NCI-H1436 (cell line): ENCODE results near the gene ZIC4.

Experiments
- DNase-seq: peaks from one replicate; lab custom pipeline; 2025; lab: John Stamatoyannopoulos, UW

ZIC4 gene

DNA sequence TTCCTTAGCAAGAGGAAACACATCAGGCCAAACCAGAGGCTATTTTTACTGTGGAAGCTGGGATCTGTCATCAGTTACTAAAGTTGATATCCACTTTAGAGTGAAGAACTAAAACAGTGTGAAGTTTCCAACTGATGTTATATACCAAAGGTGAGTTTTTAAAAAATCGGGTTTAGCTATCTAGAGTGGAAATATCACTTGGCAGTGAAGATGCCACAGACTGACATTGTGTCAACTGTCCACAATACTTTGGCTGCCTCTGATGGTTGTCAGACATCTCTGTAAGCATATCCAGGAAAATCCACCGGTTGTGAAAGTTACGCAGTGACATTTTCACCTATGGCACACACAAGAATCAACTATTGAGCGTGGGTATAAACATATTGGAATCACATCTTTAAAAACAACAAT is 12.0 kb upstream of the ZIC4 start:
- no peak for DNase-seq

DNA sequence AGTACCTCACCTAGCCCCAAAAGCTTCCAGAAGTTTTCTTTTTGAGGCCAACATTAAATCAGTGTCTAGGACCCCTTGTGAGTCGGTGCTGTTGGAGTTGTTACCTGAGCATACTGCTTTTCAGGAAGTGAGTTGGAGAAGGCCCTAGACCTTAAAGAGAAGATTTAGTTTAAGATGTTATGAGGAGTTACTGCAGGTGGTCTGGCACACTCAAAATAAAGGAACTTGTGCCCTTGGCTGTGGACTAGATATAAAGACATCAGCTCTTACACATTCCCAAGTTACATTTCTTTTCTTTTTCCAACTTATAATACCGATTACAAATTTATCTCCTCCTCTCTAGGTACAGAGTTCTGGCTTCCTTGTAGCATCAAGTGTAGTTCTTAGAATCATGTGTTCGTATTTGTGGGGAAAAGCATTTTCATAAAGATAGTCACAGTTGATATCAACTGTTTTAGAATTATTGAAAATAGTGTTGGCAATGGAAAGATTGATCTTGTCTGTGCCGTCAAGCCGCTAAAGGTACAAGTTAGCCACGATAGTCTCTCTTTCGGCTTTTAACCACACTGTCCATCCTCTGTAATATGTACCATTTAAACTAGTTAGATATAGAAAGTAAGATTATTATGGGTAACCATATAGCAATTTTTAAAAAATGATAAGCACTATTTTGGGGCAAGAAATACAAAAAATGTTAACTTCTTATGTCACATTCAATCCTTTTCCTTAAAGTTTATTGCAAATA is 11.4 kb upstream of the ZIC4 start:
- no peak for DNase-seq

DNA sequence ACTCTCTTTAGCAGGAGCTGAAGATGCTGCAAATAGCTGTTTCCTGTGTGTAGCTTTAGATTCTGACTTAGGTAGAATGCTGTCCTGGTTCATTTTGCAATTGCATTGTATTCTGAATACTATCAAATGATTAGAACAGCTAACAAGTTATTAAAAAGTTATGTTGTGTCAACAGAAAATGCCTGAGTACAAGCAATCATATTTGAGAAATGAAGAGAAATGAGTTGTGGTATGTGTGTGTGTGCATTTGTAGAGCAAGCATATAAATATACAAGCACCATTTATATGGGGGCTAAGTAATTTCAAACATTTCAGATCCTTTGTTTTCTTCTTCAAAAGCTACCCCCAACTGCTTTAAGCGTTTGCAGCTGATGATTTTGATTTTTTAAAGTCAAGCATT is 10.6 kb upstream of the ZIC4 start:
- no peak for DNase-seq

DNA sequence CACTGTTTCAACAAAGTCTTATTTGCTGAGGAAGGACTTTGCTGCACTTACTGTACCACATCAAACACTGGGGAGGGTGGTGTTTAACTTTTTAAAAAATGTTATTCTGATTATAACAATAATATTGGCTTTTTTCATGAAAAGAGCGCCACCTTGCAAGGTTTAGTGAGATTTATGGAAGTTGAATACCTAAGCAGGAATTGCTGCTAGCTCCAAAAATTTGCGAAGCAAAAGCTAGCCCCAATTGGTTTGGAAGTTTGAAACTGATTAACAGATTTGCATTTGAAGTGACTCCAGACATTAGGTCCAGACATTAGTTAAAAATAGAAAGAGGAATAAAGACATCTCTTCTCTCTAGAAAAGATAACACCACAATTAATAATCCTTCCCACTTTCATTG is 9.5 kb upstream of the ZIC4 start:
- DNase-seq = no peak

DNA sequence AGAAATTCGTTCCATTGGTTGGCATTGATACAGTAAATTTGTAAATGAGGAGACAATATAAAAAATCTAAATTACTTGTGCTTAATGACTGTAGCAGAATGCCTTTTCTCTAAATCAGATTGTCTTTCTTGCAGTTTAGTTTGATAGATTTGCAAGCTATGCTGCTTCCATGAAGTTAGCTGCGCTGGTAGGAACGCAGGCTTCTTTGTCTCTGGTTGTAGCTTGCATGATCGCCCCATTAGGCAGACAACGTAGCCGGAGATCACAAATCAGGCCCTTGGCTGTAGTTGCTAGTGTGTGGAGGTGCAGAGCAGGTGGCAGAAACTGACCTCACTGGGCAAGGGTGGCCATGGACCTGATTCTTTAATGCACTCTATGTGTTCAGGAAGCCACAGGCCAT is 8.9 kb upstream of the ZIC4 start:
- no peak for DNase-seq

DNA sequence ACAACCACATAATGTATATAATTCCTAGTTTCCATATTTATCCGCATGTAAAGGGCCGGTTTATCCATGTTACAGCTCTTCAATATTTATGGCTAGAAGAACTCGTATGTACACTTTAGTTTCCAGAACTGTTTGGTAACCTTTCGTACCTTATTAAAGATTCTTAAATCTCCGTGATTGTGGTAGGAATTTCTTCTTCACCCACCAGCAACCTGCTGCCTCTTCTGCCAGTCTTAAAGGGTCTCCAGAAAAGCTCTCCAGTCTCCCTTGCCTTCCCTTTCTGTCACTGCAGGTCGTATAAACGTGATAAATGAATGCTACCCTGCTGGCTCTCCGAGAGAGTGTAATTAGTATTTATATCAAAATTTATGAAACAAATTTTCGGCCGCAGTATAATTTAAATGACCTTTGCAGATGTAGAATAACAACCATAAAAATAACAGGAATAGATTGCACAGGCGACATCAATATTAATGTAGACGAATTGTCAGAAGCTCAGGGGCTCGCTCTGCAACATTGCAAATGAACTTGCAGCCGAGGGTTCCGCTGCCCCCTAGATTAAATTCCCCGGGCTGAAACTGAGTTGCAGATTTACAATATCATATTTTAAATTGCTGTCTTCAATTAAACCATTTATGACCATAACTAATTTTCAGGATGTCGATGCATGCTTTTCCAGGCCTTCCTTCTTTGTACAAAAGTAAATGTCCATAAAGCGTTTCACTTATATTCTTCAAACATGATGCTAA is 8.2 kb upstream of the ZIC4 start:
- no peak for DNase-seq

DNA sequence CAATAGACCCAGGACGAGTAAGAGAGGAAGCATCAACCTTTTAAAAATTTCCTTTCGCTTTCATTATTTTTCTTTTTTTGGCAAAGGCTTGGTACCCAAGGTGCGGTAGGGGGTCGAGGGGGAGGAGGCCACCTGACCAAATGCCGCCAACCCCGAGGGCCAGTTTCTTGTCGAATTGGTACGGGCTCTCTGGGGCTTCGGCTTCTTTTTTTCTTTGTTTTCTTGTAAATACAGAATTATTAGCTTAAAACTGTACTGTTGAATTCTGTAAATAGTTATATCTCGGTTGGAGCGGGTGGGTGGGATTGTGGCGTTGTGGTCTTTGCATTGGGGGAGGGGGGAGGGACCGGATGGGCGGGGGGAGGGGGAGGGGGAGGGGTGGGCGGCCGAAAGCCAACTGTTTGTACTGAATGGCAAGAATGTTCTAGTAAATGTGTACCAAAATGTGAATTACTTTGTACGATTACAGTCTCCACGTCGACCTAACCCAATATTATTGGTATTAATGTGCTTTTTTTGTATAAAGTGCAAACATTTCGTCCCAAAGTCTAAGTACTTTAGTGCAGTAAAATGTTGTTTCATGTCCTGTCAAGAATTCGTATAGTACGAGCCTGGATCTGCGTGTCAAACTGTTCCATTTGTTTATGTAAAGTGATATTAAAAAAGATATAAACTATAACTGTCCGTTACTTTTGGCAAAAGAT is 7.5 kb upstream of the ZIC4 start:
- no peak for DNase-seq

DNA sequence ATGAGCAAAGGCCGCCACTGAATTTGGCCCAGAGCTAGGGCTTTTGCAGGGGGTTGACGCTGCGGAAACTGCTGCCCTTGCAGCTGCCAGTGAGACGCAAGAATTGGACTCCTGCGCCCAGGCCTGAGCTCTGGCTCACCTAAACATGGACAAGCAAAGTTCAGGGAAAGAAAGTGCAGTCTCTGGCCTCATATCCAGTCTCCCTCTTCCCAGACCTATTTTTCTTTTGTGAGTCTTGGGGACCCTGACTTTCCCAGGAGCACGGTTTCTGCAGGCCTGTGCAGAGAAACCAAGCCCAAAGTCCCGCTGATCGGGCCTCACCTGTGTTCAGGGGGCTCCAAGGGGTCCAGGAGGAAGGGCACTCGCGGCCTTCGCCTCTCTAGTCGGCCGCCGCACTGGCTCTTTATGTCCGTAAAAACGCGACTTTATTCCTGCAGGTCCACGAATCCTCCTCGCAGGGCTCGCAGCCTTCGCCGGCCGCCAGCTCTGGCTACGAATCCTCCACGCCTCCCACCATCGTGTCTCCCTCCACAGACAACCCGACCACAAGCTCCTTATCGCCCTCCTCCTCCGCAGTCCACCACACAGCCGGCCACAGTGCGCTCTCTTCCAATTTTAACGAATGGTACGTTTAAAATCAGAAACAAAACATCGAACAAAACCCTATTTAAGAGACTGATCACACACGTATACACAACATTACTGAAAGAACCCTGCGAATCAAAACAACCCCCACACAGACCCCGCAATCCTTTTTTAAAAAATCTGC is 6.8 kb upstream of the ZIC4 start:
- DNase-seq = no peak

DNA sequence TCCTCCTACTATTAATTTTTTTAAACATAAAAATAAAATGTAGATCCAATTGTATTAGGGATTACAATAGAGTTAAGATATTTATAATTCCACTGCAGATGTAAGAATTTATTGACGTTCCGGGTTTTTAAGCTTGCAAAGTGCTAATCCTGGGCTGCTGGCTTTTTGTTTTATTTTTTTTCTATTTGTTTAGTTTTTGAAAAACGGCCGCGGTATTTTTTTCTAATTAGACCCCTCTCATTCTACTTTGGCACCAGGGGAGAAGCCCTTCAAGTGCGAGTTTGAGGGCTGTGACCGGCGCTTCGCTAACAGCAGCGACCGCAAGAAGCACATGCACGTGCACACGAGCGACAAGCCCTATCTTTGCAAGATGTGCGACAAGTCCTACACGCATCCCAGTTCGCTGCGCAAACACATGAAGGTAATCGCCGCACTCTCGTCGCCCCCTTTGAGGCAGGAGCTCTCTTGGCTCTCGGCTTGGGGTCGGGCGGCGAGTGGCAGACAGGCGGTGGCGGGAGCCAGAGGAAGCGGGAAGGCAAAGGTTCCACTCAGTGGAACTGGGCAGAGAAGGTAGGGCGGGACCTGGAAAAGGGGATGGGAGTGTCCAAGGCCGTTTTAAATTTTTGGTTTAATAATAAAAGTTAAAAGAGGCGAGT is 6.0 kb upstream of the ZIC4 start:
- no peak for DNase-seq

DNA sequence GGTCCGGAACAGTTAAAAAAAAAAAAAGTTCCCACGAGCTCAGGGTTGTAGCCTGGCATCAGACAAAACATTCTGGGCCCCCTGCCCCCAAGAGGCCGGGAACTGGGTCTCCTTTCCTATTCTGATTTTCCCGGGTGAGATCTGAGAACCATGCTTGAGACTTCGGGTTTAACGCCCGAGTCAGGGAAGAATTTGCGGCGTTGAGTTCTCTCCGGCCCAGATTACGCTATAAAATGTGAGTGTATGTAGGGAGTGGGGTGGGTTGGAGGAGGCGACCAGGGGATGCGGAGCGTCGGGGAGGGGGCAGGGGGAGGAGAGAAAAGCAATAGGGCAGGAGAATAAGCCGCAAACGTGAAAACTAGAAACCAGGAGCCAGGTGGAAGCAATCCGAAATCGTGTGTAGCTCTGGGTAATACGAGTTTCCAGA is 5.5 kb upstream of the ZIC4 start:
- DNase-seq = no peak

DNA sequence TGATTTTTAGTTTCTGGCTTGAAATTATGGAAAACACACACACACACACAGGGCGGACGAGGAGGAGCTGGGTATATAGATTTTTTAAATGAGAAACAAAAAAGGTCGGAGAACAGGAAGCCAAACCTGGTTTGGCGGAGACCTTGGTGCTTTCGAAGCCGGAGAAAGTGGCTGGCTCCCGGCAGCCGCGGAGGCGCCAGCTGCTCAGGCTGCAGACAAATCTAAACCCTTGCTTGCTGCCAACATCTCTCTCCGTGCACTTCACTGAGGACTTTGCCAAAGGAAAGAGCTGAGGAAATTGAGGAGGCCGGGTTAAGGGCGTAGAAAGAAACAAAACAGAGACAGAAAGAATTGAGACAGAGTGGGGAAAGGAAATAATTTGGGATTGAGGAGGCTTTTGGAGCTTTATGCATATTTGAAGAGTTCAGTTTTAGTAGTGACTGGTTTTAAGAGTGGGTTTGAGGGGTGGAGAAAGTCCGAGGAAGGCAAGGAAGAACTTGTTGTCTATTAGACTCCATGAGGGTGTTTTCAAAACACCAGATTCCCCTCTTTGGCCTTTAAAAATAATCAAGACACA is 5.0 kb upstream of the ZIC4 start:
- no peak for DNase-seq

DNA sequence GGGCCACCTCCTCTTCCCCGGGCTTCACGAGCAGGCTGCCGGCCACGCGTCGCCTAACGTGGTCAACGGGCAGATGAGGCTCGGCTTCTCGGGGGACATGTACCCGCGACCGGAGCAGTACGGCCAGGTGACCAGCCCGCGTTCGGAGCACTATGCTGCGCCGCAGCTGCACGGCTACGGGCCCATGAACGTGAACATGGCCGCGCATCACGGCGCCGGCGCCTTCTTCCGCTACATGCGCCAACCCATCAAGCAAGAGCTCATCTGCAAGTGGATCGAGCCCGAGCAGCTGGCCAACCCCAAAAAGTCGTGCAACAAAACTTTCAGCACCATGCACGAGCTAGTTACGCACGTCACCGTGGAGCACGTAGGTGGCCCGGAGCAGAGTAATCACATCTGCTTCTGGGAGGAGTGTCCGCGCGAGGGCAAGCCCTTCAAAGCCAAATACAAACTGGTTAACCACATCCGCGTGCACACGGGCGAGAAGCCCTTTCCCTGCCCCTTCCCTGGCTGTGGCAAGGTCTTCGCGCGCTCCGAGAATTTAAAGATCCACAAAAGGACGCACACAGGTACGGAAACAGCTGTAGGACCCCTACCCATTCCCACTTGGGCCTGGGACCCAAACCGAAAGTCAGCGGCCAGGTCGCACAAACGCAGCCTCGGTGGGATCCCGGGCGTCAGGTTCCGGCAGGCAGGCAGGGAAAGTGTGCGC is 4.3 kb upstream of the ZIC4 start:
- no peak for DNase-seq

DNA sequence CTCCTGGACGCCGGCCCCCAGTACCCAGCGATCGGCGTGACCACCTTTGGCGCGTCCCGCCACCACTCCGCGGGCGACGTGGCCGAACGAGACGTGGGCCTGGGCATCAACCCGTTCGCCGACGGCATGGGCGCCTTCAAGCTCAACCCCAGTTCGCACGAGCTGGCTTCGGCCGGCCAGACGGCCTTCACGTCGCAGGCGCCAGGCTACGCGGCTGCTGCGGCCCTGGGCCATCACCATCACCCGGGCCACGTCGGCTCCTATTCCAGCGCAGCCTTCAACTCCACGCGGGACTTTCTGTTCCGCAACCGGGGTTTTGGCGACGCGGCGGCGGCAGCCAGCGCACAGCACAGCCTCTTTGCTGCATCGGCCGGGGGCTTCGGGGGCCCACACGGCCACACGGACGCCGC is 3.8 kb upstream of the ZIC4 start:
- DNase-seq = no peak

DNA sequence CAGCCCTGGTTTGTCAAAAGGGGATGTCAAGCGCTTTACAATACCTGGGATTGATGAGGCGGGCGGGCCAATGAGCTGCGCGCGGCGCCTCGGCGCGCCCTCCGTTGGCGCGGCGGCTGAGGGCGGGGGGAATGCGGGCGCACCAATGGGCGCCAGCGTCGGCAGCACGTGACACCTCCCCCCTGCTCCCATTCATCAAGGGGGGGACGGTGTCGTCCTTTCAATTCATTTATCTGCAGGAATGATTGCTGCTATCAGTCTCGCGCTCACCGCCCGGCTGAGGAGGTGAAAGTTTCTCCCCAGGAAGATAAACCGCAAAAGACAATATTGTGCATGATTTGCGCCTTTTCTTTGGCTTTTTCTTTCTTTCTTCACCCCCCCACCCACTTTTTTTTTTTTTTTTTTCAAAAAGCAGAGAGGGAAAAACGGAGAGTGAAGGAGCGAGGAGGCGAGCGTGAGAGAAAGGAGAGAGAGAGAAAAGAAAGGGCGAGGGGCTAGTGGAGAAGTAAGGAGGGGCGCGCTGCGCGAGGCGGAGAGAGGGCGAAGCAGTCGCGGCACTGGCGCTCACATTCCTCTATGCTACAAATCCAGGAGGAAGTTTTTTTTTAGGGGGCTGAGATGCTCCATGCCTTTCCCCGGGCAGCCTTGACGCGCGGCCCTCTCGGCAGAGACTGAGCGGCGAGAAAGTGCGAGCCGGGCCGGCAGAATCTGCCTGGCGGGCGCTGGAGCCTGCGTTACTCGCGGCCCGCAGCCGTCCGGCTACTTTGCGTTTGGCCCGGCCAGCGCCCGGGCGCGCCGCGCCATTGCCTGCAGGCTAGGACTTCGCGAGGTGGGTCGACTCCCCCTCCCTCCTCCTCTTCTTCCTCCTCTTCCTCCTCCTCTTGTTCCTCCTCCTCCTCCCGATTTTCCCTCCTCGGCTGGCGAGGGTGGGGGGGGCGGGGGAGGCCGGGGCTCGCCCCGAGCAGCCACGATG is 3.1 kb upstream of the ZIC4 start, which contains the start of gene ZIC1:
TSS of gene ZIC1 (plus strand) at position 223 of the 973 bp plus-strand sequence. CDS start at position 971, 748 bp downstream.
- no peak for DNase-seq

DNA sequence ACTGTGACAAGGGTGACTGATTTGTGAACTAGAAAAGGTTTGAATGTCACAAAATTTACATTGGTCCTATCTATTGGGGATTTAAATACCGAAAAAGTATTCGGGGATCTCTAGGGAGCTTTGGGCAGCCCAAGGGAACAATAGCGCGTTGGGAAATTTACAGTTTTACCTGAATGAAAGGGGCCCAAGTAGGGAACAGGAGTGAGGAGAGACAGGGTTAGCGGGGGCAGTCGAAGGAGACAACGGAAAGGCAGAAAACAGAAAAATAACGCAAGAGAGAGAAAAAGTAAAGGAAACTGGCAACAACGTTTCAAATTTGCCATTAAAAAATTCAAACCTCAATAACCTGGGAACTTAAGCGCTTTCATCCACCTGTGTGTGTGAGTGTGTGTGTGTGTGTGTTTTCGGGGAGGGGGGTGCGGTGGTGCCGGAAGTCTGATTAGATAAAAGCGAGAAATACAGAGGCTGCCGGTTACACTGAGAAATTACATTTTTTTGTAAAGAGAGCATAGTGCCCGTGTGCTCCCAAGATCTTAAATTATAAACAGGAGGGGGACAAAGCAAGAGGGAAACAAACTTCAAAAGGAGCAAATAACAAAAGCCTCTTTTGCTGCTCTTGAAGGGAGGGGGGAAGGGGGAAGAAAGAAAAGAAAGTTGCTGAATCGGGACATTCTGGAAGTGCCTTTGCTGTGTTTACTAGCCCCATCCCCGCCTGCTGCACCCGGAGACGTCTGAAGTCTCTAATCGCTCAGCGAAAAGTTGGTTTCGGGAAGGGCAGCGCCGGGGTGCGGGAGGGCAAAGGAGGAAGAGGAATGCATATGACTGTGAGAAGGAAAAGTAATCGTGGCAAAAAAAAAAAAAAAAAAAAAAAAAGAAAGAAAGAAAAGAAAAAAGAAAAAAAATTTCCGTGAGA is 2.1 kb upstream of the ZIC4 start:
- DNase-seq = no peak

DNA sequence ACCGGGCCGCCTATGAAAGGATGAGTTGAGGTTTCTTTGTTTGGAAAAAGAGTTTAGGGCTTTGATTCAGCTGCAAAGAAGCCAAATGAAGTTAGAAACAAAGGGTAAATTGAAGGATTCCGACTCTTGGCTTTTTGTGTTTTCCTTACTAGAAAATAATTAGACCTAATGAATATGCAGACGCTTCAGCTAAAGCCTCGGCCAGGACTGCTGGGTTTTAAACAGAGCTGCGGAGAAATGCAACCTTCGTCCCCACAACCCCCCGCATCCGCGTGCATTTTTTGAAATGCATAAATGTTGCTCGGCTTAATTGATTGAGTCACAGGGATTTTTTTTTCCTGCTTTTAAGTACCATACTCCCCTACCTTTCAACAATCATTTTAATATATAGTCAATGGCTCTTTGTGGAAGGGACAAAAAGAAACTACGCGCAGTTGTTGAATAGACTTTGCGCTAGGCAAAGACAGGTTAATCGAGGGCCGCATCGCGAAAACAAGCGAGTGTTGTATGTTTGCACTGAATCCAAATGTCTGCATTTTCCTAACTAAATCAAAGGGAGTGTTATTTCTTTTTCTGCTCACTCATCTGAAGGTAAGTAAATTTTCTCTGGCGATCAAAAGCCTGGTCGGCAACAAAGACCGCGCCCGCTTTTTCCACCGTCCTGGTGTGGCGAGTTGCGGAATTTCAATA is 1.3 kb upstream of the ZIC4 start:
- no peak for DNase-seq

DNA sequence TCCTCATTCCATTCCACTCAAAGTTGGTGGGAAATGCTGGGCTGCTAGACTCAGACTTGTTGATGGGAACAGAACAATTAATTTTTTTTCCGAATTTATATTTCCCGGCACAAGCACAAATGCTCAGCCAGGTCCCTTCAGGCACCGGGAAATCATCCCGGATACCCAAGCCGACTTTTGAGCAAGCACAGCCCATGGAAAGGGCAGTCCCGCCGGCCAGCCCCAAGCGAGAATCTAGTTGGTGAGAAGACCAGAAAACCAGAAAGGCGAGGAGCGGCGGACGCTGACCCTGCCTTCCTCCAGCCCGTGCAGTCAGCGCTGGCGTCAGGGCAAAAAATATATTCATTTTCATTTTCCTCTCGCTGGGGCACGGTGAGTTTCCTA is 763 bp upstream of the ZIC4 start:
- DNase-seq = no peak
